GM23248 (cell line): ENCODE results near the gene UGP2. TPM values are rescaled to one million over a fixed set of nuclear protein-coding genes. Genes with fewer than 3 reads are reported as not detected.
A peak's percentile ranks its signal among the peaks of the same experiment; 100 is the strongest.

Source experiments
- DNase-seq: peaks from one replicate; pipeline ENCODE4 v3.0.0-alpha.2; 2015
- H2AFZ ChIP-seq: fragments of 200-600 bp; sonication (generic); 2 replicates; pipeline ENCODE4 v1.6.1; 2016; ENCODE audit warnings: antibody characterized with exemption
- H3F3A ChIP-seq: fragments of 200-600 bp; sonication (generic); 2 replicates; pipeline ENCODE4 v1.6.1; 2016; ENCODE audit warnings: mild to moderate bottlenecking, antibody characterized with exemption, mixed run types; ENCODE audit not compliant: insufficient read depth
- H3K27ac ChIP-seq: fragments of 200-600 bp; sonication (generic); 2 replicates; pipeline ENCODE4 v1.5.1; 2016; ENCODE audit warnings: mild to moderate bottlenecking
- H3K27me3 ChIP-seq: fragments of 200-600 bp; sonication (generic); replicated peaks from 2 replicates; pipeline ENCODE4 v1.6.1; 2016; ENCODE audit warnings: mild to moderate bottlenecking; ENCODE audit not compliant: insufficient read depth
- H3K36me3 ChIP-seq: fragments of 200-600 bp; sonication (generic); 2 replicates; pipeline ENCODE4 v1.6.1; 2016; ENCODE audit warnings: low read depth, mild to moderate bottlenecking
- H3K4me1 ChIP-seq: fragments of 200-600 bp; sonication (generic); 2 replicates; pipeline ENCODE4 v1.6.1; 2016; ENCODE audit warnings: mild to moderate bottlenecking; ENCODE audit not compliant: insufficient read depth
- H3K4me2 ChIP-seq: fragments of 200-600 bp; sonication (generic); one replicate; pipeline ENCODE4 v1.6.1; 2016; ENCODE audit warnings: mild to moderate bottlenecking; ENCODE audit not compliant: unreplicated experiment
- H3K4me3 ChIP-seq: fragments of 200-600 bp; sonication (generic); 2 replicates; pipeline ENCODE4 v1.5.1; 2016; ENCODE audit warnings: mild to moderate bottlenecking
- H3K79me2 ChIP-seq: fragments of 200-600 bp; sonication (generic); 2 replicates; pipeline ENCODE4 v1.6.1; 2016; ENCODE audit warnings: mild to moderate bottlenecking; ENCODE audit not compliant: insufficient read depth
- H3K9ac ChIP-seq: fragments of 200-600 bp; sonication (generic); 2 replicates; pipeline ENCODE4 v1.6.1; 2016; ENCODE audit warnings: mild to moderate bottlenecking
- H3K9me2 ChIP-seq: fragments of 200-600 bp; sonication (generic); 2 replicates; pipeline ENCODE4 v1.6.1; 2016; ENCODE audit warnings: mixed run types, mild to moderate bottlenecking, moderate library complexity; ENCODE audit not compliant: insufficient read depth
- H3K9me3 ChIP-seq: fragments of 200-600 bp; sonication (generic); one replicate; pipeline ENCODE4 v1.6.1; 2017; ENCODE audit warnings: low read depth
- H4K20me1 ChIP-seq: fragments of 200-600 bp; sonication (generic); 2 replicates; pipeline ENCODE4 v1.6.0; 2016; ENCODE audit not compliant: insufficient read depth
- EZH2 ChIP-seq: fragments of 200-600 bp; sonication (generic); IDR thresholded peaks from 2 replicates; pipeline ENCODE4 v1.6.1; 2018; ENCODE audit warnings: antibody characterized with exemption, mild to moderate bottlenecking; ENCODE audit not compliant: insufficient read depth, poor library complexity, severe bottlenecking
- EZH2phosphoT487 ChIP-seq: fragments of 200-600 bp; sonication (generic); IDR thresholded peaks from 2 replicates; pipeline ENCODE4 v1.6.1; 2018; ENCODE audit warnings: antibody characterized with exemption, moderate library complexity, mild to moderate bottlenecking, low read depth; ENCODE audit not compliant: insufficient read depth
- WGBS, 2 experiments: methylation state at CpG; one replicate each; pipeline ENCODE4 v1.1.6; 2015 to 2017; ENCODE audit warnings: low lambda C conversion rate in 2 of 2, low coverage in 1 of 2; ENCODE audit errors: missing lambda C conversion rate in 2 of 2; 5-methylcytosine and 5-hydroxymethylcytosine counted together
- in situ Hi-C: fragments of 300-500 bp; cut with MboI; formaldehyde crosslinking; loops from 2 replicates; pipeline ENCODE4 v1.15.0; 2020
- polyA plus RNA-seq: library from polyadenylated mRNA; unstranded; fragments of >200 nt; fragmentation: Nextera tagmentation; extraction: Ambion mirVana; gene quantifications from 2 replicates; pipeline ENCODE4 v1.2.1, GENCODE V29; 2016
- total RNA-seq: library from RNA; depleted of rRNA; stranded (reverse); fragments of >200 nt; shearing (Covaris generic); gene quantifications from 2 replicates; pipeline ENCODE4 v1.2.3, GENCODE V29; 2014

Gene UGP2
- total and polyA plus RNA-seq, 2 experiments from 2014 or later = 168 to 180 TPM

DNA sequence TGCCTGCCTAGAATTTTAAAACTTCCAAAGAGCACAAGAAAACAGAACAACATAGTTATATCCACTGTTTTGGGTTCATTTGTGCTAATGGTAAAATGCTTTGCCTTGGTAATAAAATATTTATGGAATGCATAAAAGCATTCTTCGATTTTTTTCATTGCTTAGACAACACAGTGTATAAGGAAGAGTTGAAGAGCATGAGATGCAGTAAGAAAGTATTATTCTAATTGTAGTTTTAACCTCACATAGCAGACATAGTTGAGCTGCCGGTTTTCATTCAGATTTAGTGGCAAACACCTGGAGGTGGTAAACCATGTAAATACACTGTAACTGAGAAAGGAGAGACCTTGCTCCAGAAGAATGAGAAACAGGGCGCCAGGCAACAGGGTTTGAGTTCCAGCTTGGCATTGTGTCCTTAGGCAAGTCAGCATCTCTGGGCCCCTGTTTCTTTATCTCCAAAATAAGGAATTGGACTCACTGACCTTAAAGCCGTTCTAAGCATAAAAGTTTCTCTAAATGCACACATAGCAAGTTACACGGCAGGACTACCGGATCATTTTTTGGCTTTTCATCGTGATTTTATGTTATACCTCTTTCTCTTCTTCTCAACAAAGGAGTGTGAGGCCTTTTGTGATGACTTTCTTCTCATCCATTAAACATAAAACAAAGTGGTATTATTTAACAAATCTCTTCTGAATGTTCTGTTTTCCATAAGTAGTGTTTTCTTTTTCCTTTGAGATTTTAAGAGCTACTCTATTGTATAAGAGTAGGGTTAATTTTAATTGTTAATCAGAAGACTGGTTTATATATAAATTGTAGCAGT lies 7.9 kb downstream of the UGP2 start:
- H3K79me2 ChIP-seq = peaks cover 100% of the 10 kb centered on the region
- peaks cover 25% of the 10 kb centered on the region for H3F3A ChIP-seq
- TF ChIP-seq EZH2phosphoT487 (no peak), EZH2 (no peak)
- H3K36me3 ChIP-seq = no peaks in the 10 kb centered on the region
- H3K9me3 ChIP-seq = no peaks in the 10 kb centered on the region
- H3K27me3 ChIP-seq = no peaks in the 10 kb centered on the region
- peaks cover 65% of the 10 kb centered on the region for H3K4me1 ChIP-seq
- H3K9me2 ChIP-seq = no peaks in the 10 kb centered on the region
- in situ Hi-C loops = loop anchor here (10.0 kb wide), 1 partner anchor 165 kb away; no protein-coding TSS in a partner anchor
- DNase-seq = peak; percentile 39
- H2AFZ ChIP-seq = peak overlapping the region; percentile 43
- H3K4me3 ChIP-seq = peak overlapping the region; percentile 54
- H3K9ac ChIP-seq = peak overlapping the region; percentile 58
- H4K20me1 ChIP-seq = peaks cover 6% of the 10 kb centered on the region; the same call in 1 of the 2 replicates
- WGBS, 2 experiments = 39 to 44% methylated on average over 7 of the region's 7 CpGs
- peak overlapping the region; percentile 65 for H3K27ac ChIP-seq
- H3K4me2 ChIP-seq = peak overlapping the region; percentile 83

DNA sequence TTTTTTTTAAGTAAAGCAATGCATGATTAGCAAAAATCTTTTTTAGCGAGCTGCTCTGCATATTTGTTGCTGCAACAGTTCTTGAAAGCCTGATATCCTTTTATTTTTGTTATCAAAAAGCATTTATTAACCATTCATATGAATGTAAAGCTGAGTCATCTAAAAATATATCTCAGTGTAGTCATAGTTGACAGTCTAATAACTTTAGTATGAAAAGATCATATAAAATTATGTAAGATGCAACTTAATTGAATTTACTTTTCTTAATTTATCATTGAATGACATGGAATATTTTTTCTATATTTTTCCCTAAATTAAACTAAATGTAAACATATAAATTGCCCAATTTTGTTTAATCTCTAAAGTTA lies 8.5 kb downstream of the UGP2 start:
- peaks cover 65% of the 10 kb centered on the region for H3K4me1 ChIP-seq
- peaks cover 25% of the 10 kb centered on the region for H3F3A ChIP-seq
- peak overlapping the region; percentile 43; the same call in 1 of the 2 replicates for H2AFZ ChIP-seq
- TF ChIP-seq EZH2 = no peak
- TF ChIP-seq EZH2phosphoT487 = no peak
- H3K4me2 ChIP-seq = peak overlapping the region; percentile 83
- no peaks in the 10 kb centered on the region for H3K9me3 ChIP-seq
- H4K20me1 ChIP-seq = peaks cover 9% of the 10 kb centered on the region; the same call in 1 of the 2 replicates
- H3K4me3 ChIP-seq = peak overlapping the region; percentile 54
- peak overlapping the region; percentile 58 for H3K9ac ChIP-seq
- H3K27ac ChIP-seq = peak overlapping the region; percentile 65
- H3K36me3 ChIP-seq = no peaks in the 10 kb centered on the region
- H3K9me2 ChIP-seq = no peaks in the 10 kb centered on the region
- in situ Hi-C loops = loop anchor here (10.0 kb wide), 1 partner anchor 165 kb away; no protein-coding TSS in a partner anchor
- H3K79me2 ChIP-seq = peaks cover 100% of the 10 kb centered on the region
- H3K27me3 ChIP-seq = no peaks in the 10 kb centered on the region
- DNase-seq = no peak
- 91 to 100% methylated on average over 1 of the region's 1 CpG for WGBS, 2 experiments

DNA sequence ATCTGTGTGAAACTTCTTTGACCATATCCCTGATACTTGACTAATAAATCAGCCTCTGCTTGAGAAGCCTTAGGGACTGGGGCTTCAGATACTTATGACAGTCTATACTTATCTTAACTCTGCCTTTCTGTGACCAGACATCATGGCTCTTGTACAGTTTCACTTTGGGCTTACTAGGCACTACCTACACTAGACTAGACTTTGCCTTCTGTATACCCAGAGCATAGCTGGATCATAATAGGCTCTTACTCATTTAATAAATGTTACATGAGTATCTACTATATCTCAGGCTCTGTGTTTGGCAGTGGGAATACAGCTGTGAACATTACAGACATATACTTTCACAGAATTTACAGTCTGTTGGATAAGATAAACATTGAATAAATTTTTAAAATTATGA lies 9.0 kb downstream of the UGP2 start:
- H3K9me3 ChIP-seq = no peaks in the 10 kb centered on the region
- H3F3A ChIP-seq = peaks cover 25% of the 10 kb centered on the region
- in situ Hi-C loops = loop anchor here (10.0 kb wide), 1 partner anchor 166 kb away; no protein-coding TSS in a partner anchor
- H3K9ac ChIP-seq = 0 out of 2 replicates have a peak overlapping the region, but pooled peaks have one; percentile 58
- H3K4me3 ChIP-seq = no peak overlapping the region
- peak overlapping the region; percentile 83 for H3K4me2 ChIP-seq
- DNase-seq = no peak
- peaks cover 9% of the 10 kb centered on the region; the same call in 1 of the 2 replicates for H4K20me1 ChIP-seq
- H3K36me3 ChIP-seq = no peaks in the 10 kb centered on the region
- no peak for TF ChIP-seq EZH2phosphoT487
- TF ChIP-seq EZH2 = no peak
- H3K9me2 ChIP-seq = no peaks in the 10 kb centered on the region
- H3K27me3 ChIP-seq = no peaks in the 10 kb centered on the region
- H3K79me2 ChIP-seq = peaks cover 100% of the 10 kb centered on the region
- peaks cover 62% of the 10 kb centered on the region for H3K4me1 ChIP-seq
- H2AFZ ChIP-seq = no peak overlapping the region
- peak overlapping the region; percentile 65 for H3K27ac ChIP-seq

DNA sequence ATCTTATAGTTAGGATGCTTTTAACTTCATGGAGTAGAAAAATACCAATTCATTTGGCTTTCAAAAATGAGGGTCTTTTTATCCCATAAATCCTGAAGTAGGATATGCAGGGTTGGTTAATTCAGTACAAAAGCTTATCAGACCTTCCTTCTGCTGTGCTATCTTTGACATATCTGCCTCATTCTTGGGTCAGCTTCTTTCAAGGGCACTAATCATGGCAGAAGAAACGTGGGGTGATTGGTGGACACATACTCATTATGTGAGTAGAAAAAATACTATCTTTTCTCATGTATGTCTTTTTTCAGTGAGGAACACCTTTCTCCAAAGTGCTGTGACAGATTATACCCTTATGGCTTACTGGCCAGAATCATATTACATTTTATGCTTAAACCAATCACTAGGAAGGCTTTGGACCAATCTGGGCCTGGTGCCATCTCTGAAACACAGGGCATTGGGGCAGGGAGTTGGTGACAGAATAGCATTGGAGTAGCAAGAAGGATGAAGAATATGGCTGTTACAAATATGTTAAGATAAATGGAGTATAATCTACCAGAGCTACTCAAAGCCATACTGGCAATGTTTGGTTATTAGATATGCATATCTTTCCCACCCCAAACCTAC lies 10.1 kb downstream of the UGP2 start:
- Histone ChIP-seq H4K20me1 (peaks cover 9% of the 10 kb centered on the region; the same call in 1 of the 2 replicates), H3K27me3 (no peaks in the 10 kb centered on the region), H3K4me3 (no peak overlapping the region), H3K36me3 (no peaks in the 10 kb centered on the region), H2AFZ (no peak overlapping the region), H3K9me3 (no peaks in the 10 kb centered on the region), H3K27ac (no peak overlapping the region), H3K9me2 (no peaks in the 10 kb centered on the region), H3F3A (peaks cover 25% of the 10 kb centered on the region), H3K9ac (no peak overlapping the region), H3K79me2 (peaks cover 100% of the 10 kb centered on the region), H3K4me1 (peaks cover 51% of the 10 kb centered on the region), H3K4me2 (no peak overlapping the region)
- no peak for TF ChIP-seq EZH2
- TF ChIP-seq EZH2phosphoT487 = no peak
- no peak for DNase-seq
- 97 to 100% methylated on average over 1 of the region's 1 CpG for WGBS, 2 experiments
- in situ Hi-C loops = loop anchor here (10.0 kb wide), 1 partner anchor 167 kb away; no protein-coding TSS in a partner anchor
